VCaP (cell line): ENCODE results near the gene CYB561.
A peak's percentile ranks its signal among the peaks of the same experiment; 100 is the strongest.

Experiments
- H3K27ac ChIP-seq: fragments of 450-650 bp; 2 replicates; pipeline ENCODE4 v1.5.1; 2017
- TF ChIP-seq, protein P1 (sequence below): fragments of 450-650 bp; conservative IDR thresholded peaks from 2 replicates; pipeline ENCODE4 v1.5.1; 2017; ENCODE audit warnings: mild to moderate bottlenecking, moderate library complexity

The CYB561 gene

DNA sequence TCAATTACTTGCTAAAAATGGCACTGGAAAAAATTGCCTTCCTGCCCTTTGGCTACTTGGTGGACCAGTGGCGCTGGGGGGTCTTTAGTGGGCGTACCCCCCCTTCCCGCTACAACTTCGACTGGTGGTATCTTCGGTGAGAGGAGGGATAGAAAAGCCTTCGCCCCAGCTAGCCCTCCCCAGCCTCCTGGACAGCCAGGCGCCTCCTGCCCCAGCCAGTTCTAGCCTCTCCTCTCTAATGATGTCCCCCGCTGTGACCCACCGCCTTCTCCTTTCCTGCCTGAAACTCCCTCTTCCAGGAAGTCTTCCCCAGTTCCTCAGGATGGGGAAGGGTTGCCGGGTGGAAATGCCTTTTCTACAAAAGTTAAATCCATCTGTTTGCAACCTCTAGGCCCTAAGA, 36.9 kb upstream of the CYB561 start:
- TF ChIP-seq, protein P1, sequence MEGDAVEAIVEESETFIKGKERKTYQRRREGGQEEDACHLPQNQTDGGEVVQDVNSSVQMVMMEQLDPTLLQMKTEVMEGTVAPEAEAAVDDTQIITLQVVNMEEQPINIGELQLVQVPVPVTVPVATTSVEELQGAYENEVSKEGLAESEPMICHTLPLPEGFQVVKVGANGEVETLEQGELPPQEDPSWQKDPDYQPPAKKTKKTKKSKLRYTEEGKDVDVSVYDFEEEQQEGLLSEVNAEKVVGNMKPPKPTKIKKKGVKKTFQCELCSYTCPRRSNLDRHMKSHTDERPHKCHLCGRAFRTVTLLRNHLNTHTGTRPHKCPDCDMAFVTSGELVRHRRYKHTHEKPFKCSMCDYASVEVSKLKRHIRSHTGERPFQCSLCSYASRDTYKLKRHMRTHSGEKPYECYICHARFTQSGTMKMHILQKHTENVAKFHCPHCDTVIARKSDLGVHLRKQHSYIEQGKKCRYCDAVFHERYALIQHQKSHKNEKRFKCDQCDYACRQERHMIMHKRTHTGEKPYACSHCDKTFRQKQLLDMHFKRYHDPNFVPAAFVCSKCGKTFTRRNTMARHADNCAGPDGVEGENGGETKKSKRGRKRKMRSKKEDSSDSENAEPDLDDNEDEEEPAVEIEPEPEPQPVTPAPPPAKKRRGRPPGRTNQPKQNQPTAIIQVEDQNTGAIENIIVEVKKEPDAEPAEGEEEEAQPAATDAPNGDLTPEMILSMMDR, result no peak
- H3K27ac ChIP-seq, result no peak overlapping the region

DNA sequence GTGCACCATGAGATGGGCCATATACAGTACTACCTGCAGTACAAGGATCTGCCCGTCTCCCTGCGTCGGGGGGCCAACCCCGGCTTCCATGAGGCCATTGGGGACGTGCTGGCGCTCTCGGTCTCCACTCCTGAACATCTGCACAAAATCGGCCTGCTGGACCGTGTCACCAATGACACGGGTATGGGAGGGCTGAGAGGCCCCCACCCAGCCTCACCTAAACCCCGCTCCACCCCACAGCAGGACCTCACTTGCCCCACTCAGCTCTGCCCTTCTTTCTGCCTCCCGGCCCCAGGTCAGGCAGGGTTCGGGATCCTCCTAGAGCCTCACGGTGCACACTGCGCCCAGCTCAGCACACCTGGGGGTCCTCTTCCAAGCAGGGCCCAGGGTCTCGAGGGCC, 36.4 kb upstream of the CYB561 start:
- TF ChIP-seq, protein P1, result no peak
- no peak overlapping the region for H3K27ac ChIP-seq

DNA sequence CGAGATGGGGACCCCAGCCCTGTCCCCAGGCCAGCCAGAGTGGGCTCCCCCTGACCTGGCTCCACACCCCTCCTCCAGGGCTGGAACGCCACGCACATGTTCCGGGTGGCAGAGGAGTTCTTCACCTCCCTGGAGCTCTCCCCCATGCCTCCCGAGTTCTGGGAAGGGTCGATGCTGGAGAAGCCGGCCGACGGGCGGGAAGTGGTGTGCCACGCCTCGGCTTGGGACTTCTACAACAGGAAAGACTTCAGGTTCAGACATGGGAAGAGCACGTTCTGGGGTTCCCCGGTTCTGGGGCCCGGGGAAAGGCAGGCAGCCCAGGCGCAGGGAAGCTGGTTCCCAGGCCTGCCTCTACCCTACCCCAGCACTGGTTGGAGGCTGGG, 35.4 kb upstream of the CYB561 start:
- TF ChIP-seq, protein P1, result no peak

DNA sequence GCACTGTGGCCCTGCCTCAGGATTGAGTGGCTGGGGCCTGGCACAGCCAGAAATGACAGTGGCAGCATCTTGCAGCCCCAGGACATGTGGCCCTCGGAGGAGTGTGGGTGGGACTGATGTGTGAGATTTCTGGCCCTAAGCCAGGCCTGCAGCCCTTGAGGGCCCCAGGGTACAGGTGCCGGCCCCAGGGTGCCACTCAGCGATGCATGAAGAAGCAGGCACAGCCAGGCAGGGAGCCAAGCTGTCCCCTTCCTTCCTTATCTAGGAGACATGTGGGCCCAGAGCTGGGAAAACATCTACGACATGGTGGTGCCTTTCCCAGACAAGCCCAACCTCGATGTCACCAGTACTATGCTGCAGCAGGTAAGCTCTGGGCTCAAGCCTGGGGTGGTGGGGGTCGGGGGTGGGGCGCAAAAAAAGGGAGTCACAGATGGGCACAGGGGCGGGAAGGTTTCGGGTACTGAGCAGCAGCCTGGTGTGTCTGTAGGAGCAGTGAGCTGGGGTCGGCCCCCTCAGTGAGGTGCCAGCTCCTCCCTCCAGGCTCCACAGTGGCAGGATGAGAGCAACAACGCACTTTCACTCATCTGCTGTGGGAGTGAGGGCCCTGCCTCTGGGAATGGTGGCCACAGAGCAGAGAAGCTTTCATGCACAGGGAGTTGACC, 34.9 kb upstream of the CYB561 start:
- peak overlapping the region; percentile 42; the same call in 1 of the 2 replicates for H3K27ac ChIP-seq
- TF ChIP-seq, protein P1, result no peak

More for the DNA sequence above, 35.4 kb upstream of the CYB561 start:
- H3K27ac ChIP-seq, result peak overlapping the region; percentile 42; the same call in 1 of the 2 replicates

DNA sequence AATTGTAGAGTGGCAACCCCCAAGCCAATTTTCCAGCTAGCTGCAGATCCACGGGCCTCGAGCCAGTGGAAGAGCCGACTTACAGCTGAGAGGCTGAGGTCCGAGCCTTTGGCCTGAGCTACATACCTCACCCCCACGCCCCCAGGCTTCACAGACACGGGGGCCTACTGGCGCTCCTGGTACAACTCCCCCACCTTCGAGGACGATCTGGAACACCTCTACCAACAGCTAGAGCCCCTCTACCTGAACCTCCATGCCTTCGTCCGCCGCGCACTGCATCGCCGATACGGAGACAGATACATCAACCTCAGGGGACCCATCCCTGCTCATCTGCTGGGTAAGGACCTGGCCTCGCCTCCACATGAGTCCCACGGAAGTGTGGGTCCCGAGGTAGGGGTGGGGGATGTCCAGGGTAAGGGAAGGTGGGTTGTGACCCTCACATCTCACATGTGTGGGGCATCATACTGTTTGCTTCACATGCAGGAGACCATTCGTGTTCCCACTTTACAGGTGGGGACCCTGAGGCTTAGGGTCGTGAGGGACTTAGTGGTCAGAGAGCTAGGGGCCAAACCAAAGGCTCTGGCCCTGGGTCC, 34.2 kb upstream of the CYB561 start:
- peak overlapping the region; percentile 89; the same call in 1 of the 2 replicates for H3K27ac ChIP-seq
- TF ChIP-seq, protein P1, result no peak

DNA sequence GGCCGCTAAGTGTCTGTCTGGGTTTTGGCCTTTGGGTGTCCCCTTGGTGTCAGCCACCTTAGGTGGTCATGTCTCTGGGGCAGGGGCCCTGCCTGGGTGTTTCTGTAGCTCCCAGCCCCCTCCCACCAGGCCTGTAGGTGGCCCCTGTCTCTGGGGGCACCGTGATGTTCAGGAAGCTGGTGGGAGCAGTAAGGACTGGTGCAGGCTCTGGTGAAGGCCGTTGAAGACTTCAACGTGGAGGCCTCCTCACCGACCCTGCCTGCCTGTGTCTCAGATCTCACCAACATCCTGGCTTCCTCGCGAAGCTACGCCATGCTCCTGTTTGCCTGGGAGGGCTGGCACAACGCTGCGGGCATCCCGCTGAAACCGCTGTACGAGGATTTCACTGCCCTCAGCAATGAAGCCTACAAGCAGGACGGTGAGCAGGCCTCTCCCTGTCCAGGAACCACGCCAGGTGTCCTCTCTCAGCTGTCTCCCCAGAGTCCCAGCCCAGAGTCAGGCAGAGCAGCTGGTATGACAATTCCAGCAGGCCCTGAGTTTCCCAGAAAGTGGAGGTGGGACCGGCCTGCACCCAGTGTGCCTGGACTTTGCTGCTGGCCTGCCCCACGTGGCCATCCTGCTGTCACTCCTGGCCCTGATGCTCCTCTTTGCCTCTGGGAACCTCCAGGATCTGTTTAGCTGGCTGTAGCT, 33.5 kb upstream of the CYB561 start:
- TF ChIP-seq, protein P1, result no peak
- H3K27ac ChIP-seq, result peak overlapping the region; percentile 89

DNA sequence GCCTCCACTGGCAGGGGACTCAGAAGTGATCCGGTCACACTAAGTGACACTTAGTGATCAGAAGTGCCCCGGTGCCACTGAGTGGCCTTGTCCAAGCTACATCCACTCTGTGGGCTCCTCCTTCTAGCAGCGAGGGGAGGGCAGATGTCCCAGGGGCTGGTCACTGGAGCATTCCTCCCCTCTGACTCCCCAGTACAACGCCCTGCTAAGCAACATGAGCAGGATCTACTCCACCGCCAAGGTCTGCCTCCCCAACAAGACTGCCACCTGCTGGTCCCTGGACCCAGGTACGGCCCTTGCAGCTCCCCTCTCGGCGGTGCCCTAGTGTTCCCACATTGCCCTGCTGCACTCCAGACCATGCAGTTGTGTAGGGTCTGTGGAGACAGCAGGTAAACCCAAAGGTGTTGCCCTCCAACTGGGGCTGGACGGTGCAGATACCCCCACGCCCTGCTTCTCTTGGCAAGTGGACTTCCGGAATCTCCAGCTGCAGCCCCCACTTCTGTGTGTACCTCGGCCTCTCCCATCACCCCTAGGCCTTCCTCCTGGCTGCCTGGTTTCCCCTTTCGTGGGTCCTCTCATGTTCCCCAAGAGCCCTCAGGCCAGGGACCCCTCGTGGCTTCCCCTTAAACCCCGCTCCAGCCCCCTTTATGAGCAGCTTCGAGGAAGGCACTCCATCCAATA, 32.8 kb upstream of the CYB561 start:
- TF ChIP-seq, protein P1, result peak; percentile 75
- H3K27ac ChIP-seq, result peak overlapping the region; percentile 89
